Measurements from ENCODE around the gene COX6A1.

The COX6A1 gene

DNA sequence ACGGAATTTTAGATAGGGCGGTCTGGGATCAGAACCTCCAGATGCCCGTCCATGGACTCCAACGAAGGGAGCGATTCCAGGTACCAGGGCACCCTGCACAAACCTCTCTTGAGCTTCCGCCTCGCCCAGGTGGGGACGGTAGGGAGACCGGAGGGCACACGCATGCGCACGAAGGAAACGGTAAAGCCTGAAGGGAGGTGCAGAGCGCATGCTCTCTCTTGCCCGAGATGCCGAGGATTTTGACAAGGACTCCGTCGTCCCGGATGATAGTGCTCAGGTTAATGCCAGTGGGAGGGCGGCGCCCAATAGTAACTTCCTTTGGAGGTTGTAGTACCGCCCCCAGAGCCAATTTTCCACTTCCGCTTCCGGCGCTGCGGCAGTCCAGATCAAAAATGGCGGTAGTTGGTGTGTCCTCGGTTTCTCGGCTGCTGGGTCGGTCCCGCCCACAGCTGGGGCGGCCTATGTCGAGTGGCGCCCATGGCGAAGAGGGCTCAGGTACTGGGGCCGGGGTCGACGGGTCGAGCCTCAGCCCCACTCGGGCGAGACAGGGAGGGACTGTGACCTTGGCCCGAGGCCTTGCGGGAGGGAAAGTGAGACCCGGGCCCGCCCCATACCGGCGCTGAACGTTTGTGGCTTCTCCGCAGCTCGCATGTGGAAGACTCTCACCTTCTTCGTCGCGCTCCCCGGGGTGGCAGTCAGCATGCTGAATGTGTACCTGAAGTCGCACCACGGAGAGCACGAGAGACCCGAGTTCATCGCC lies at the start of gene COX6A1:
Gene COX6A1 (plus strand): TSS at position 379 of the 760 bp plus-strand sequence. CDS start 14 bp downstream, at position 393.
- peak; percentile 99 for DNase-seq

DNA sequence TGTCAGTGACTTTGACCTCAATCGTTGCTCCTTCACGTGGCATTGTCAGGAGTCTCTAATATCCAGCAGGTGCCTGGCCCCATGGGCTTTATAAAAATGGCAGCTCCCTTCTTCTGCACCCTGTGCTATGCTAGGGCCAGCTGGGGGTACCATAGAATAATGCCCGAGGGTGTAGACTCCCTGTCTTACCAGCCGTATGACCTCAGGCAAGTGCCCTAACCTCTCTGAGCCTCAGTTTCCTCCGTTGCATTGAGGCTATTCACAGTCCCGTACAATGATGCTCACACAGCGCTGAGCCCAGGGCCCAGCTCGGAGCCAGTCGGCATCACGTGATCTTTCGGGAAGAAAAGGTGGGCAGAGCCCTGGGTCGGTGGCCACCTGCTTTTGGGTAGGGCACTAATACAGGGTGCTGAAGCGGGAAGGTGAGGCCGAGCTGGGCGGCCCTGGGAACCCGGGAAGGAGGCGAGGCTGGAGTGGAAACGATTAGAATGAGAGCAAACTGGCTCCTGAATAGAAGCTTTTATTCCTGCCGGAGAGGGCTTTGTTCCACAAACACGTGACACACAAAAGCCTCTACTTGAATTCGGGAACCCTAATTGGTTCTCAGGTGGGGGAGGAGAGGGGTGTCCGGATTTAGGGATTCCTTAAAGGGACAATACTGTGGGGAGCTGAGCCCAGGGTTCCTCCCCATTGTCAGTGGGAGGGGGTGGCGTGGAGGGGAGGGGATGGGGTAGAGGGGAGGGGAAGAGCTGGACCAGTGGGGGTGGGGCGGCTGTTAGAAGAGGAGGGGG lies 49.0 kb upstream of the COX6A1 start:
- DNase-seq = peak; percentile 39

DNA sequence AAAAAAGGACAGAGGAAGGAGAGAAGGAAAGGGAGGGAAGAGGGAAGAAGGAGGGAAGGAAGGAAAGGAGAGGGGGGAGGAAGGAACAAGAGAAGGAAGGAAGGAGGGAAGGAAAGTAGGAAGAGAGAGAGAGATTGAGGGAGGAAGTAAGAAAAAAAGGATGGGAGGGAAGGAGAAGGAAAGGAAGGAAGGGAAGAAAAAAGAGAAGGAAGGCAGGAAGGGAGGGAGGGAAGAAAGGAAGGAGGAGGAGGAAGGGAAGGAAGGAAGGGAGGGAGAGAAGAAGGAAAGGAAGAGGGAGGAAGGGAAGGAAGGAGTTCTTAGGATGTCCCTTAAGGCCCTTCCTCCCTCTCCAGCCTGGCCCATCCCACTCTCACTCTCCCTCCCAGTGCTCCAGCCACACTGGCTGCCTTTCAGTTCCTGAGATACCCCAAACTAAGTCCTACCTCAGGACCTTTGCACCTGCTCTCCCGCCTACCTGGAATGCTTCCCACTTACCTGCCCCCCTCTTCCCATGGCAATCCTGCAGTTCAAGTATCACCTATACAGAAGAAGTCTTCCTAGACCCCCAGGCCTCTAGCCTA lies 47.3 kb upstream of the COX6A1 start:
- no peak for DNase-seq

DNA sequence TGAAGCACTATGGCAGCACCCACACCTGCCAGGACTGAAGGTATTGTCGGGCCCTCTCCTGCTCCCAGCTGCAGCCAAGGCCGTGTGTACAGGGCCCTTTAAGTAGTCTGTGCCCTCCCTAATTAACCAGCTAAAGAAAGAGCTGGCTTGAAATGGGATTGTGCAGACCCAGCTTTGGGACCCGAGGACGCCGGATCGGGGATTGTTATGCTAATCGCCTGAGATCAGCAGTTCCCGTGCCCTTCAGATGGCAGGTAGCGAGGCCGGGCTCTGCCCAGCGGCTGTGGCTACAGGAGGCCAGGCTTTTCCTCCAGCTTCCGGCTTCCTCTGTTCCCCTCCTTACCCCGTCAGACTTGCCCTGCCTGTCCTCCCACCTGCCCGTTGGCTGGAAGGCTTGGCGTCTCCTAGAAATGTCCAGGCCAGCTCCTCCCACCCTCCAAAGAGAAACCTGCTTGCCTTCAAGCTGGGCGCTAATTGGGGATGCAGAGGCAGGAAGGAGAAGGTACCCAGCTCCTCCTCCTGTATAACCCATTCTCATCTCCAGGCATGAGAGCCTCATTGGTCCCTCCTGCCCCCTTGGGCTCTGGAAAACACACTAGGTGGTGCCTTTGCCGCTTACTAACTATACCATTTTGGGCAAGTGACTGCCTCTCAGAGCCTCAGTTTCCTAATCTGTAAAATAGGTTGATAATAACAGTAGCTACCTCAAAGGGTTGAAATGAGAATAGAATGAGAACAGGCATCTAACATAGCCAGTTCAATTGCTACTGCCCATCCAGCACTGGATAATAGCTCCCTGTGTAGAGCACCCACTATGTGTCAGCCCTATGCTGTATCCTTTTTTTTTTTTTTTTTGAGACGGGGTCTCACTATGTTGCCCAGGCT lies 43.2 kb upstream of the COX6A1 start:
- DNase-seq = no peak

DNA sequence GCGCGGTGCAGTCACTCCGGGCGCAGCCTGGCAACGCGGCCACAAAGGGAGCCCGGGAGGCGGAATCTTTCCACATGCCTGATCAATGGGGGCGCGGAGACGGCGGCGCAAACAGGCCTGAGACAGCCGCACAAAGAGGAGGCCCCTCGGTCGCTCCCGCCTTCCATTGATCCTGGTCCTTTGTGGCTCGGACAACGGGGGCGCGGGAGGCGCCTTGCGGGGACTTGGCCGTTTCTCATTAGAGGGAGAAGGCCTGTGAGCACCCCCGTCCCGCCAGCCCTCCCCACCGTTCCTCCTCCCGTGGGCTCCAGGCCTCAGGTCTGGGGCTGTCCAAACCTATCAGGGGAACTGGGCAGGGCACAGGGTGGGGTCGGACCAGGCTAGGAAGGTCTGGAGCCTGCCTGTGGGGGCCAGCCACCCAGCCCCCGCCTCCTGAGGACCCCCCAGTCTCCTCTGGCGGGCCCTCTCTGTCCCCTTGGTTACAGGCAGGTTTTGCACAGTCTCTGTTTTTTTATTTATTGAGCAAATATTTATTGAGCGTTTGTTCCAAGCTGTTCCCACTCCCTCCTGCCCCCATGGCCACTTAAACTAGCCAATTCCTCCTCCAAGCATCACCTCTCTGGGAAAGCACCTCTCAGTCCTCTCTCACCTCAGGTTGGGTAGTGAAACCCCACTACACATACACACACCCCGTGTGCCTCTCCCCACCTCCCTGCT lies 39.9 kb upstream of the COX6A1 start:
- DNase-seq = no peak

DNA sequence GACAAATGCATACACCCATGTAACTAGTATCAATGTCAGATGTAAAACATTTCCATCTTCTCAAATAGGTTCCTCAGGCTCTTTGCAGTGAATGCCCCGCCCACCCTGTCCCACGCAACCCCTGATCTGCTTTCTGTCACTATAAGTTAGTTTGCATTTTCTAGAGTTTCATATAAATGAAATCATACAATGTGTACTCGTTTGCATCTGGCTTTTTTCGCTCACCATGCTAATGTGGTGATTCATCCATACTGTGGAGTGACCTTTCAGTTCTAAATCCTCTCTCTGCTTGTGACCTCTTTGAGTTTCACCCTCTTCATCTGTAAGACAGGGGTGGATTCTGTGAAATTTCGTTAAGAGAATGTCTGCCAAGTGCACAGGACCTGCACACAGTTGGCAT lies 38.4 kb upstream of the COX6A1 start:
- DNase-seq = no peak

DNA sequence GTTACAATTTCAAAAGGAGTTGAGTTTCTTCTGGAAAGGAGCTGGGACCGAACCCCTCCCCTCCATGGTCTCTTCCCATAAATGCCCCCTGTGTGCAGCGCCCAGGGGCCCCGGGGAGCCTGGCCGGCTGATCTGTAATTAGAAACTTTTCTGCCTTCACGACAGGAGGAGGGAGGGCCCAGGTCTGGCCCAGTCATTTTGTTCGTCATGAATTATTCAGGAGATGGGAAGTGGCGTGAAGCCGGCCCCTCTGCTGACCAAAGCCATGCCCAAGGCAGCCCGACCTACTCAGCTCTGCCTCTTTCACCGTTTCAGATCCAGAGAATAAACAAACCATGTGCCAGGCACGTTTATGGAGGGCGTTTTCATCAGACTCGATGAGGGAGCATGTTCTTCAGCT lies 35.7 kb upstream of the COX6A1 start:
- no peak for DNase-seq

DNA sequence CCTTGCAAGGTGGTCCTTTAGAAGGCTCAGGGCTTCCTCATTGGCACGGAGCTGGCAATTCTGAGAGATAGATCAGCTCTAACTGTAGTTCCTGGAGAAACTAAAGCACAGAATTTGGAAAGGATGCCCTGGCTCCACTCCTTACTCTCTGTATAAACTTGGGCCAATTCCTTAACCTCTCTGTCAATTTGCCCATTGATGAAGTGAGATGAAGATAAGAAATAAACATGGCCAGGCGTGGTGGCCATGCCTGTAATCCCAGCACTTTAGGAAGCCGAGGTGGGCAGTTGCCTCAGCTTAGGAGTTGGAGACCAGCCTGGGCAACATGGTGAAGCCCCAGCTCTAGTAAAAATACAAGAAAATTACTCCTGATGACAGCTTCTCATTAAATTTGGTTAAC lies 34.0 kb upstream of the COX6A1 start:
- no peak for DNase-seq

DNA sequence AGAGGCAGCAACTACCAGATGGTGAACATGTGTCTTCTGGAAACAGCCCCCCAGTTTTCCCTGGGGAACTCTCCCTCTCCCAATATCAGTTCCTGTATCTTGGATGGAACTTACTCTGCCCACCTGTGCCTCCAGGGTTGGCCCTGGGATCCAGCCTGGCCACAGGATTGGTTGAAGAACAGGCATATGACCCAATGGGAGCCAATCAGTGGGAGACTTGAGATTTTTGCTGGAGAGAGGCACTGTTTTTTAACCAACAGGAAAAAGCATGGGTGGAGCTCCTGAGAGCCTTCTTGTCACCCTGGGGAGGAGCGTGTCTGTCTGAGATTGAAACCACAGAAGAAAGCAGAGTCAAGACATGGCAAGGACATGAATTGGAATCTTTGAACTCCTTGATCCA lies 33.6 kb upstream of the COX6A1 start:
- DNase-seq = no peak

DNA sequence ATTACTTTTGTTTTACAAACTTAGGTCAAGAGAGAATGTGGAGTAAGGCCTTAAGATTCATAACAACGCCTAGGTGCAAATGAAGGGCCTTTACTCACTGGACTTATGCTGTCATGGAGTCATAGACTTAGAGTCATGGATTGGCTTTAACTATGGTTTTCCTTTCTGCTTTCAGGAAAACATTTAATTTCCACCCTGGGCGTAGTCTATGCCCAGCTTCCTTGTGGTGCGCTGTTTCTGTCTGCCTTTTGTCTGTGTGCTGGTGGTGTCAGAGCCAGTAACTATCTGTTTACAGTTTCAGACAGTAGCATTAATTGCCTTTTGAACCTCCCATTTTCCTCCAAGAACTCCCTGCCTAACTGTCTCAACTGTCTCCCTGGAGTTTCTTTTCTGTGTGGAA lies 31.8 kb upstream of the COX6A1 start:
- no peak for DNase-seq

DNA sequence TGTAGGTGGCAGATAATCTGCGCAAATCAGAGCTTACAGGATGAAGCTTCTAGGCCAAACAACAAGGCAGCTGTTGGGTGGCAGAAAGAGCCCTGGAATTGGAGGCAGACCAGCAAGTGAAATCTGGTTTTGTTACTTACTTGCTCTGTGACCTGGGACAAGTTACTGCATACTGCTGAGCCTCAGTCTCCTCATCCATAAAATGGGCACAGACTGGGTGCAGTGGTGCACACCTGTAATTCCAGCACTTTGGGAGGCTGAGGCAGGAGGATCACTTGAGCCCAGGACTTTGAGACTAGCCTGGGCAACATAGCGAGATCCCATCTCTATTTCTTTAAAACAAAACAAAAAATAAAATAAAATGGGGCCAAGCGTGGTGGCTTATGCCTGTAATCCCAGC lies 31.4 kb upstream of the COX6A1 start:
- no peak for DNase-seq

DNA sequence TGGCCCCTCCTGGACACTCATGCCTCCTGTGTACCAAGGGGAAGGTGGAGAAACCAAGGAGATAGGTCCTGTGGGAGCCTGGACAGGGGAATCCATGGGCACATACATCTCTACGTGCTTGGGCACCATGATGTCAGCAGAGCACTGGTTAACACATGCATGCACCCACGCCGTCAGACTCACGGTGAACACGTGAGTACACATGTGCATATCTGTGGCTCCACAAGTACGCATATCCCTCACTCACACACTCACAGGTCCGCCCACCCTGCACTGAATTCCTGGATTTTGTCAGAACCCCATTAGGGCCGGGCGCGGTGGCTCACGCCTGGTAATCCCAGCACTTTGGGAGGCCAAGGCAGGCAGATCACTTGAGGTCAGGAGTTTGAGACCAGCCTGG lies 29.1 kb upstream of the COX6A1 start:
- no peak for DNase-seq

DNA sequence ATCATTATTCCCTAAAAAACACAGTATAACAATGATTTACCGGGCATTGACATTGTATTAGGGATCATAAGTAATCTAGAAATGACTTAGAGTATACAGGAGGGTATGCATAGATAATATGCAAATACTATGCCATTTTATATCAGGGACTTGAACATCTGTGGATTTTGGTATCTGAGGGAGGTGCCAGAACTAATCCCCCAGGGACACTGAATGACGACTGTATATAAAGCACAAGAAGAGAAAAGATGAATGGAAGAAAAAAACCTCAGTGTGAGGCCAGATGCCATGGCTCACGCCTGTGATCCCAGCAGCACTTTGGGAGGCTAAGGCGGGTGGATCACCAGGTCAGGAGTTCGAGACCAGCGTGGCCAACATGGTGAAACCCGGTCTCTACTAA lies 25.5 kb upstream of the COX6A1 start:
- no peak for DNase-seq

DNA sequence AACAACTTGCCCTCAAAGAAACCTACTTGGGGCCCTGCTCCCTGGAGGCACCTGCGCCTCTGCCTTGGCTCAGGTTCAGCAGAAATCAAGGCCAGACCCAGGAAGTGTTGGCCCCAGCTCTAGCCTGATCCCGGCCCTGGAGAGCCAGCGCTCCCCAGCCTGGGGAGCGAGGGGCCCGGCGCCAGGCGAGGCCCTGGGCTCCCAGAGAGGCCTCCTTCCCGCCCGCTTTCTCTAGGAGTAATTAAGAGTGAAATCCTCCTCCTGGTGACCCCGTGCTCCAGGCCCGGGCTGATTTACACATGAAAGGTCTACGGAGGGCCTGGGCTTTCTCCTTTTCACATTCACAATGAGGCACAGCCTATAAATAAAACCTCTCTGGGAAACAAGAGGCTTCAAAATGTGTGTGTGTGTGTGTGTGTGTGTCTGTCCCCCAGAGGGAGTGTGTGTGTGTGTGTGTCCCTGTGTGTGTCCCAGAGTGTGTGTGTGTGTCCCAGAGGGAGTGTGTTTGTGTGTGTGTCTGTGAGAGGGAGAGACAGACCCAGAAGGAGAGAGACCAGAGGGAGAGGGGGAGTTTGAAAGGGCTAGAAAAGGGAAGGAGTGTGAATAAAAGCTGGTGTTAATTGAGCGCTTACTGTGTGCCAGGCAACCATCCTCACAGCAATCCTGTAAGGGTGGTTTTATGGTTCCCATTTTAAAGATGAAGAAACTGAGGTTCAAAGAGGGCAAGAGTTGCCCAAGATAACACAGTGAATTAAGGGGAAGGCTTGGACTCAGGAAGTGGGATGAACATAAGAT lies 23.8 kb upstream of the COX6A1 start:
- DNase-seq = no peak

DNA sequence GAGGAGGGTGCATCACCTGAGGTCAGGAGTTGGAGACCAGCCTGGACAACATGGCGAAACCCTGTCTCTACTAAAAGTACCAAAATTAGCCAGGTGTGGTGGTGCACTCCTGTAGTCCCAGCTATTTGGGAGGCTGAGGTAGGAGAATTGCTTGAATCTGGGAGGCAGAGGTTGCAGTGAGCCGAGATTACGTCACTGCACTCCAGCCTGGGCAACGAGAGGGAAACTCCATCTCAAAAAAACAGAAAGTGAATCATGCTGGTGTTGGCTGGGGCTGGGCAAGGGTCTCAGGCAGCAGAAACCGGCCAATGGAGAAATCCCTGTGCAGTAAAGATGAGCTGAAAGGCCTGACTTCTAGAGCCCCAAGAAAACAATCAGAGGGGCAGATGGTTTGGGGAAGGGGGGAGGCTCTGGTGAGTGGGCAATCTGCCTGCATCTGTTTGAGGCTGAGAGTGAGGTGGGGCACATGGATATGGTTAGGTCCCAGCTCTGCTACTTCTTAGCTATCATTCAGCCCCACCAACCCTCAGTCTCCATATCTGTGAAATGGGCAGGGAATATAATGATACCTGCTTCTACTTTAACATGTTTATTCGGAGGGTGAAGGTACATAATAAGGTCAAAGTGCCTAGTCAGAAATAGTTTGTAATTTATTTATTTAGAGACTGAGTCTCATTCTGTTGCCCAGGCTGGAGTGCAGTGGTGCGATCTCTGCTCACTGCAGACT lies 21.3 kb upstream of the COX6A1 start:
- DNase-seq = no peak

DNA sequence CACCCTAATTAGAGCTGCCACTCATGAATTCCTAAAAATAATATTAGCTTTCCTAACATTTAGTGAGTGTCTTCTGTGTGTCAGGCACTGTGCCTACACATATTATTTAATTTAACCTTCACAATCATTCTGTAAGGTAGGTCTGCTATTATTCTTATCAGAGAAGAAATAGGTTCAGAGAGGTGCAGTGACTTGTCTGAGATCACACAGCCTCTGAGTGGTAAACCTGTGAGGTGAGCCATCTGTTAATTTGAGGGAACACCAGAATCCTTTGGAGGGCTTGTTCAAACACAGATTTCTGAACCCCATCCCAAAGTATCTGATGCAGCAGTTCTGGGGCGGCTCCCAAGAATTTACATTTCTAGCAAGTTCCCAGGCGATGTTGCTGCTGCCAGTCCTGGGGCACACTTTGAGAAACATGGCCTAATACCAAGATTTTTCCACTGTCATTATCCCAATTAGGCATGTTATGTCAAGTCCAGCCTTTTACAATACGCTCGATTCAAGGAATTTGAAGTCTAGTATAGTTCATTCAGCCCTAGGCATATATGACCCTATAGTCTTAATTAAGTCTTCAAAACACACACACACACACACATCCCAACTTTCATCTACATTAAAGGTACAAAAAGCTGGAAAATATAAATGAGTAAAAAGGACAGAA lies 19.9 kb upstream of the COX6A1 start:
- DNase-seq = no peak

DNA sequence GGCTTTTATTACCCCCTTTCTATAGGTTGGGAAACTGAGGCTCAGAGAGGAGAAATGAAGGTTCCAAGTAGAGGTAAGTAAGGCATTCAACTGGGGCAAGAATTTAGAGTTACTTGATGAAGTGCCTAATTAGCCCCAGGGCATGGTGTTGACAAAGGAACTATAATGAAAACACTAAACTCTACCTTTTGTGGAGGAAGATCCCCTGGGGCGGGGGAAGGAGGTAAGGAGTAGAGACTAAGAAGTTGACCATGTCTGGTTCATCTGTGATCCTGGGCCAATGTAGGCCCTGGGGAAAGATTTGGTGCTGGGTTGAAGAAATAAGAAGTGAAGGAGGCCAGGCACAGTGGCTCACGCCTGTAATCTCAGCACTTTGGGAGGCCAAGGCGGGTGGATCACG lies 16.2 kb upstream of the COX6A1 start:
- DNase-seq = no peak

DNA sequence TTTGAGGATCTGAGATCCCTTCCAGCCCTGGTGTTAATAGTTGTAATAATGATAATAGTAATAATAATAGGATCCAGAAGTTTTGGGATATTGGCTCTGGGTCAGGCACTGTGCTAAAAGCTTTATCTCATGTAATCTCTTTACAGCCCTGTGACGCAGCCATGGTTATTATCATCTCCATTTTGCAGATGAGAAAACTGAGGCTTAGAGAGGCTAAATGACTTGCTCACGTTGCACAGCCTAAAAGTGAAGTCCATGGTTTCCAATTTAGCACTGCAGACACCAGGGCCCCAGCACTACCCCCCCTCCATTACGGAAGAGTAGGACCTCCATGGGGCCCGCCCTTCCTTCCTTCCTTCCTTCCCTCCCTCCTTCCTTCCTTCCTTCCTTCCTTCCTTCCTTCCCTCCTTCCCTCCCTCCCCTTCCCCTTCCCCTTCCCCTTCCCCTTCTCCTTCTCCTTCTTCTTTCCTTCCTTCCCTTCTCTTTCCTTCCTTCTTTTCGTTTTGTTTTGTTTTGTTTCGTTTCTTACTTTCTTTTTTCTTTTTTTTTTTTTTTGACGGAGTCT lies 14.9 kb upstream of the COX6A1 start:
- no peak for DNase-seq

DNA sequence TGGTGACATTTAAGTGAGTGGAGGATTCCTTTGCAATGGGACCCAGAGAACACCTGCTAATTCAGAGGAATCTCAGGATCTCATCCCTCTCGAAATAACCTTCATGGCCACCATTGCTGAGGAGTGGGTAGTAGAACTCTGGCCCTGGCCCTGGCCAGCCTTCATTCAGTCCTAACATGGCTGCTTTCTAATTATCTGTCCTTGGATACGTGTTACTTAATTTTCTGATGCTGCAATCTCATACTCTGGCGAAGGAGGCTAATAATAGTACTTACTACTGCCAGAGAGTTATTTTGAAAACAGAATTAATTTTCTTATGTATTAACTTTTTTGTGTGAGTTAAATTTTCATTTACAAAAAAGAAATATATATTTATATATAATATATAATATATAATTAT lies 12.1 kb upstream of the COX6A1 start:
- DNase-seq = no peak
